MM.1S (cell line): ENCODE results near the gene WDR81.

Source experiments
- DNase-seq: peaks from one replicate; pipeline ENCODE4 v3.0.0-alpha.2; 2015
- H2AFZ ChIP-seq: fragments of 300-600 bp; sonication (generic); 2 replicates; pipeline ENCODE4 v1.6.0; 2016; ENCODE audit warnings: antibody characterized with exemption, low read length
- H3F3A ChIP-seq: fragments of 300-600 bp; sonication (generic); 2 replicates; pipeline ENCODE4 v1.6.1; 2016; ENCODE audit warnings: mild to moderate bottlenecking, antibody characterized with exemption, low read length, moderate library complexity, mixed read lengths; ENCODE audit not compliant: insufficient read depth
- H3K27ac ChIP-seq: fragments of 300-600 bp; sonication (generic); 2 replicates; pipeline ENCODE4 v1.5.1; 2016; ENCODE audit warnings: mild to moderate bottlenecking, low read length
- H3K27me3 ChIP-seq: fragments of 300-600 bp; sonication (generic); replicated peaks from 2 replicates; pipeline ENCODE4 v1.6.0; 2016; ENCODE audit warnings: low read length; ENCODE audit not compliant: insufficient read depth
- H3K36me3 ChIP-seq: fragments of 300-600 bp; sonication (generic); replicated peaks from 2 replicates; pipeline ENCODE4 v1.6.1; 2016; ENCODE audit warnings: mild to moderate bottlenecking, low read length, mixed read lengths; ENCODE audit not compliant: insufficient read depth
- H3K4me1 ChIP-seq: fragments of 300-600 bp; sonication (generic); 2 replicates; pipeline ENCODE4 v1.6.1; 2016; ENCODE audit warnings: low read length, mixed read lengths
- H3K4me2 ChIP-seq: fragments of 300-600 bp; sonication (generic); 2 replicates; pipeline ENCODE4 v1.6.0; 2016; ENCODE audit warnings: low read depth, low read length
- H3K4me3 ChIP-seq: fragments of 300-600 bp; sonication (generic); 2 replicates; pipeline ENCODE4 v1.5.1; 2016; ENCODE audit warnings: low read length, mixed read lengths
- H3K79me2 ChIP-seq: fragments of 300-600 bp; sonication (generic); 2 replicates; pipeline ENCODE4 v1.6.1; 2016; ENCODE audit warnings: mixed run types, low read length, mixed read lengths
- H3K9ac ChIP-seq: fragments of 300-600 bp; sonication (generic); 2 replicates; pipeline ENCODE4 v1.6.1; 2016; ENCODE audit warnings: low read length, mixed read lengths
- H3K9me2 ChIP-seq: fragments of 300-600 bp; sonication (generic); replicated peaks from 2 replicates; pipeline ENCODE4 v1.6.1; 2016; ENCODE audit warnings: mild to moderate bottlenecking, low read length, mixed read lengths; ENCODE audit not compliant: insufficient read depth
- H3K9me3 ChIP-seq: fragments of 300-600 bp; sonication (generic); replicated peaks from 2 replicates; pipeline ENCODE4 v1.6.1; 2016; ENCODE audit warnings: mild to moderate bottlenecking, low read length, mixed read lengths; ENCODE audit not compliant: insufficient read depth
- H4K20me1 ChIP-seq: fragments of 300-600 bp; sonication (generic); 2 replicates; pipeline ENCODE4 v1.6.1; 2016; ENCODE audit warnings: mild to moderate bottlenecking, low read length, moderate library complexity, mixed read lengths; ENCODE audit not compliant: insufficient read depth
- CTCF ChIP-seq: fragments of 300-600 bp; sonication (generic); IDR thresholded peaks from 2 replicates; pipeline ENCODE4 v1.5.1; 2016; ENCODE audit warnings: antibody characterized with exemption, low read length, mixed read lengths
- EZH2 ChIP-seq: fragments of 300-600 bp; sonication (generic); optimal IDR thresholded peaks from 2 replicates; pipeline ENCODE3; 2017; ENCODE audit warnings: low read depth, mild to moderate bottlenecking, antibody characterized with exemption, low read length, mixed read lengths
- EZH2phosphoT487 ChIP-seq: fragments of 300-600 bp; sonication (generic); IDR thresholded peaks from 2 replicates; pipeline ENCODE4 v1.6.1; 2018; ENCODE audit warnings: antibody characterized with exemption, low read length

The WDR81 gene

GRCh38 chr17:1713160-1713877 lies 11.2 kb upstream of the WDR81 start:
- Histone ChIP-seq H3K9me2 (no peaks in the 10 kb centered on the region), H3K9ac (no peak overlapping the region), H3K9me3 (no peaks in the 10 kb centered on the region), H3K36me3 (no peaks in the 10 kb centered on the region), H3K27ac (no peak overlapping the region), H3K4me2 (no peak overlapping the region), H3K4me3 (no peak overlapping the region), H3K4me1 (no peaks in the 10 kb centered on the region; the same call in 1 of the 2 replicates), H3F3A (peaks cover 4% of the 10 kb centered on the region), H2AFZ (no peak overlapping the region), H4K20me1 (no peaks in the 10 kb centered on the region), H3K27me3 (no peaks in the 10 kb centered on the region; the same call in 1 of the 2 replicates), H3K79me2 (peaks cover 5% of the 10 kb centered on the region; the same call in 1 of the 2 replicates)
- no peak for DNase-seq
- TF ChIP-seq CTCF (no peak), EZH2phosphoT487 (no peak), EZH2 (no peak)

- Histone ChIP-seq H2AFZ (no peak overlapping the region), H3K9ac (no peak overlapping the region), H3K27me3 (no peaks in the 10 kb centered on the region; the same call in 1 of the 2 replicates), H3K9me3 (no peaks in the 10 kb centered on the region), H3K36me3 (no peaks in the 10 kb centered on the region), H3K4me3 (no peak overlapping the region), H3F3A (peaks cover 4% of the 10 kb centered on the region), H4K20me1 (no peaks in the 10 kb centered on the region), H3K9me2 (no peaks in the 10 kb centered on the region), H3K79me2 (peaks cover 7% of the 10 kb centered on the region; the same call in 1 of the 2 replicates), H3K4me1 (no peaks in the 10 kb centered on the region; the same call in 1 of the 2 replicates), H3K4me2 (no peak overlapping the region), H3K27ac (no peak overlapping the region)
- DNase-seq = no peak
- peak; percentile 16 for TF ChIP-seq CTCF
- no peak for TF ChIP-seq EZH2
Measured at GRCh38 chr17:1713878-1714426, 10.6 kb upstream of the WDR81 start.

- Histone ChIP-seq H3K79me2 (peaks cover 7% of the 10 kb centered on the region; the same call in 1 of the 2 replicates), H2AFZ (no peak overlapping the region), H4K20me1 (no peaks in the 10 kb centered on the region), H3K4me1 (no peaks in the 10 kb centered on the region; the same call in 1 of the 2 replicates), H3K9me2 (no peaks in the 10 kb centered on the region), H3K4me2 (peak overlapping the region; percentile 86; the same call in 1 of the 2 replicates), H3K9me3 (no peaks in the 10 kb centered on the region), H3K9ac (no peak overlapping the region), H3K36me3 (no peaks in the 10 kb centered on the region), H3K4me3 (no peak overlapping the region), H3K27ac (no peak overlapping the region), H3K27me3 (no peaks in the 10 kb centered on the region; the same call in 1 of the 2 replicates), H3F3A (peaks cover 4% of the 10 kb centered on the region)
- TF ChIP-seq EZH2phosphoT487 = no peak
- TF ChIP-seq EZH2 = no peak
- TF ChIP-seq CTCF = no peak
- DNase-seq = no peak
Measured at GRCh38 chr17:1714427-1714979, 10.0 kb upstream of the WDR81 start.
